Activated CD4-positive, alpha-beta T cell treated with anti-CD3 and anti-CD28 coated beads, Interleukin-2, Interleukin-4, amounts not matched to agents 100 ng/mL and 50 ng/mL, durations not matched to agents 16 hours and 8 hours (primary cell): ENCODE results near the gene TPCN1.

Experiments used
- DNase-seq: peaks from one replicate; pipeline ENCODE4 v3.0.0-alpha.2; 2020; ENCODE audit warnings: low spot score

Gene TPCN1

GRCh38 chr12:113262710-113263109 lies 41.4 kb downstream of the TPCN1 start:
- DNase-seq = no peak

- no peak for DNase-seq
Measured at GRCh38 chr12:113263431-113263963, 42.2 kb downstream of the TPCN1 start.

- DNase-seq = no peak
Measured at GRCh38 chr12:113266106-113266895, 45.0 kb downstream of the TPCN1 start.

- DNase-seq = no peak
Measured at GRCh38 chr12:113267621-113268020, 46.4 kb downstream of the TPCN1 start.

GRCh38 chr12:113268136-113268535 lies 46.9 kb downstream of the TPCN1 start:
- no peak for DNase-seq

- DNase-seq = no peak
Measured at GRCh38 chr12:113268621-113269020, 47.4 kb downstream of the TPCN1 start.

GRCh38 chr12:113269257-113269943 lies 48.1 kb downstream of the TPCN1 start:
- DNase-seq = no peak

GRCh38 chr12:113270709-113271009 lies 49.4 kb downstream of the TPCN1 start:
- no peak for DNase-seq

GRCh38 chr12:113271466-113271852 lies 50.2 kb downstream of the TPCN1 start:
- no peak for DNase-seq

- DNase-seq = no peak
Measured at GRCh38 chr12:113271853-113272561, 50.7 kb downstream of the TPCN1 start.

- no peak for DNase-seq
Measured at GRCh38 chr12:113273053-113273725, 51.9 kb downstream of the TPCN1 start.

- DNase-seq = no peak
Measured at GRCh38 chr12:113274848-113275247, 53.6 kb downstream of the TPCN1 start.

- DNase-seq = no peak
Measured at GRCh38 chr12:113276306-113276705, 55.0 kb downstream of the TPCN1 start.

- DNase-seq = no peak
Measured at GRCh38 chr12:113276946-113277500, 55.8 kb downstream of the TPCN1 start.

GRCh38 chr12:113277511-113277910 lies 56.2 kb downstream of the TPCN1 start:
- no peak for DNase-seq

- DNase-seq = no peak
Measured at GRCh38 chr12:113278141-113278540, 56.9 kb downstream of the TPCN1 start.

- DNase-seq = no peak
Measured at GRCh38 chr12:113278633-113279032, 57.4 kb downstream of the TPCN1 start.

- DNase-seq = no peak
Measured at GRCh38 chr12:113284751-113285150, 63.5 kb downstream of the TPCN1 start.

GRCh38 chr12:113285679-113286610 lies 64.7 kb downstream of the TPCN1 start:
- no peak for DNase-seq

GRCh38 chr12:113286712-113287111 lies 65.4 kb downstream of the TPCN1 start:
- no peak for DNase-seq
